Neural cell (in vitro differentiated cells): Measurements from ENCODE around the gene FAM118A. TPM values are rescaled to one million over a fixed set of nuclear protein-coding genes. Genes with fewer than 3 reads are reported as not detected.

Source experiments
- H2AFZ ChIP-seq: fragments of 200-600, 300-800 bp; sonication (generic), shearing (Covaris generic); 2 replicates; pipeline ENCODE4 v1.6.0; 2014; ENCODE audit warnings: low read depth, mild to moderate bottlenecking, antibody characterized with exemption, low read length, moderate library complexity
- H3F3A ChIP-seq: fragments of 200-600 bp; shearing (Covaris generic); 2 replicates; pipeline ENCODE4 v1.6.1; 2016; ENCODE audit warnings: mild to moderate bottlenecking, moderate library complexity, mixed read lengths, antibody characterized with exemption, low read length; ENCODE audit not compliant: insufficient read depth, poor library complexity, severe bottlenecking
- H3K27ac ChIP-seq: fragments of 200-600, 300-800 bp; sonication (generic), shearing (Covaris generic); 2 replicates; pipeline ENCODE4 v1.5.1; 2014; ENCODE audit warnings: mild to moderate bottlenecking, low read length, moderate library complexity
- H3K27me3 ChIP-seq: fragments of 300-800, 200-600 bp; sonication (generic), shearing (Covaris generic); 2 replicates; pipeline ENCODE4 v1.6.0; 2014; ENCODE audit warnings: mild to moderate bottlenecking, low read depth, low read length, moderate library complexity; ENCODE audit not compliant: insufficient read depth
- H3K36me3 ChIP-seq: fragments of 300-800, 200-600 bp; sonication (generic), shearing (Covaris generic); 2 replicates; pipeline ENCODE4 v1.5.1; 2014; ENCODE audit warnings: mild to moderate bottlenecking, antibody characterized with exemption, low read length, moderate library complexity; ENCODE audit not compliant: insufficient read depth
- H3K4me2 ChIP-seq: fragments of 300-800, 200-600 bp; sonication (generic), shearing (Covaris generic); 2 replicates; pipeline ENCODE4 v1.6.0; 2014; ENCODE audit warnings: mild to moderate bottlenecking, low read length
- H3K4me3 ChIP-seq: fragments of 300-800, 200-600 bp; sonication (generic), shearing (Covaris generic); 2 replicates; pipeline ENCODE4 v1.5.1; 2014; ENCODE audit warnings: mild to moderate bottlenecking, low read length, moderate library complexity
- H3K79me2 ChIP-seq: fragments of 200-600 bp; shearing (Covaris generic); replicated peaks from 2 replicates; pipeline ENCODE4 v1.6.0; 2014; ENCODE audit warnings: mild to moderate bottlenecking, low read length, moderate library complexity; ENCODE audit not compliant: insufficient read depth
- H3K9ac ChIP-seq: fragments of 300-800, 200-600 bp; sonication (generic), shearing (Covaris generic); 2 replicates; pipeline ENCODE4 v1.6.1; 2016; ENCODE audit warnings: mild to moderate bottlenecking, low read length, mixed read lengths
- H3K9me2 ChIP-seq: fragments of 200-600 bp; shearing (Covaris generic); 2 replicates; pipeline ENCODE4 v1.6.1; 2016; ENCODE audit warnings: mild to moderate bottlenecking, low read length, mixed read lengths; ENCODE audit not compliant: insufficient read depth
- H3K9me3 ChIP-seq: fragments of 200-600, 300-800 bp; sonication (generic), shearing (Covaris generic); 2 replicates; pipeline ENCODE4 v1.6.1; 2016; ENCODE audit warnings: mild to moderate bottlenecking, mixed run types, low read length, moderate library complexity, mixed read lengths
- H4K20me1 ChIP-seq: fragments of 200-600 bp; shearing (Covaris generic); 2 replicates; pipeline ENCODE4 v1.6.1; 2016; ENCODE audit warnings: mild to moderate bottlenecking, mixed run types; ENCODE audit not compliant: insufficient read depth
- CTCF ChIP-seq: fragments of 450-650 bp; IDR thresholded peaks from 2 replicates; pipeline ENCODE4 v1.5.1; 2014; ENCODE audit warnings: antibody characterized with exemption, mild to moderate bottlenecking, moderate library complexity; ENCODE audit not compliant: poor library complexity, severe bottlenecking
- EP300 ChIP-seq: fragments of 450-650 bp; conservative IDR thresholded peaks from 2 replicates; pipeline ENCODE4 v1.6.1; 2014; ENCODE audit warnings: antibody characterized with exemption, mild to moderate bottlenecking, moderate library complexity; ENCODE audit not compliant: poor library complexity, severe bottlenecking
- EZH2 ChIP-seq: fragments of 200-600, 300-800 bp; shearing (Covaris generic), sonication (generic); IDR thresholded peaks from 2 replicates; pipeline ENCODE4 v1.6.1; 2014; ENCODE audit warnings: antibody characterized with exemption, low read length, borderline replicate concordance, mild to moderate bottlenecking; ENCODE audit not compliant: insufficient read depth, poor library complexity, severe bottlenecking
- MXI1 ChIP-seq: fragments of 450-650 bp; conservative IDR thresholded peaks from 2 replicates; pipeline ENCODE4 v1.6.1; 2014; ENCODE audit warnings: antibody characterized with exemption, mild to moderate bottlenecking; ENCODE audit not compliant: poor library complexity, severe bottlenecking
- POLR2AphosphoS5 ChIP-seq: IDR thresholded peaks from 2 replicates; pipeline ENCODE4 v1.6.1; 2012
- RAD21 ChIP-seq: fragments of 450-650 bp; conservative IDR thresholded peaks from 2 replicates; pipeline ENCODE4 v1.6.1; 2014; ENCODE audit warnings: antibody characterized with exemption, mild to moderate bottlenecking, moderate library complexity
- SMC3 ChIP-seq: fragments of 450-650 bp; conservative IDR thresholded peaks from 2 replicates; pipeline ENCODE4 v1.6.1; 2014; ENCODE audit warnings: antibody characterized with exemption, mild to moderate bottlenecking, moderate library complexity; ENCODE audit not compliant: poor library complexity
- TAF1 ChIP-seq: IDR thresholded peaks from 2 replicates; pipeline ENCODE4 v1.6.1; 2012; ENCODE audit warnings: low read depth
- polyA plus RNA-seq: library from polyadenylated mRNA; depleted of rRNA; stranded (reverse); fragments of >200 nt; gene quantifications from 2 replicates; pipeline ENCODE4 v1.2.3, GENCODE V29; 2014
- TF ChIP-seq, protein P1 (sequence below): IDR thresholded peaks from 2 replicates; pipeline ENCODE4 v1.6.1; 2012; ENCODE audit warnings: borderline replicate concordance

The FAM118A gene
- polyA plus RNA-seq, 1 donor from 2014 or later = 9.6 TPM

DNA sequence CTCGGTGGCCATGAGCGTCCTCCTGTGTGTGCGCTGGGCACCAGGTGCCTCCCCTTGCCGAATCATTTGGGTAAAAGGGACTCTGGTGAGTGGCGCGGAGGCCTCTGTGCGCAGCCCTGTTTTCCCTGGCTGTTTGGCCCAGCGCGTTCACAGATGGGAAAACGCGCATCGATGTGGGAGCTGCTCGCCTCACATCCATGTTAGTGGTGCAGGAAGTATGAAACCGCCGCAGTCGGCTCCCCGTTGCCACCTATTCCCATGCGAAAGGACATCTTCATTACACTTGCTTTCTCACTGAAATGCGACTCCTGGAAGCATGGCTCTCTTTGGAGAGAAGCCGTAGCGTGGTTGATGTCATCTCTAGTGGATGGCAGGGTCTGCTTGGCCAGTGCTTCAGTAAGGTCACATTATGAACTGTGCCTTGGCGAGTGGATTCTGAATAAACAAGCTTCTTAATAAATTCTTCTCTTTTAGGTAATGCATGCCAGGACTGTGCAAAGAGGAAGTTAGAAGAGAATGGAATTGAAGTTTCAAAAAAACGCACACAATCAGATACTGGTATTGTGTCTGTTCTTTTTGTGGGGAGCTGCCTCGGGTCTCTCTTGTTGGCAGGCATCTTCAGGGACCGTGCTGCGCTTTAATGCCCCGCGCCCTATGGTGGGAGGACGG, 26.3 kb downstream of the FAM118A start:
- Histone ChIP-seq H3K9me2 (no peaks in the 10 kb centered on the region), H3K9ac (no peak overlapping the region), H4K20me1 (no peaks in the 10 kb centered on the region), H3F3A (no peaks in the 10 kb centered on the region), H2AFZ (no peak overlapping the region), H3K36me3 (no peaks in the 10 kb centered on the region), H3K9me3 (no peaks in the 10 kb centered on the region), H3K27me3 (no peaks in the 10 kb centered on the region), H3K79me2 (no peaks in the 10 kb centered on the region), H3K4me2 (no peak overlapping the region), H3K4me3 (no peak overlapping the region), H3K27ac (no peak overlapping the region)
- TF ChIP-seq CTCF (no peak), MXI1 (no peak), EZH2 (no peak), EP300 (no peak), TAF1 (no peak), POLR2AphosphoS5 (no peak), RAD21 (no peak), SMC3 (no peak)
- TF ChIP-seq, protein P1, sequence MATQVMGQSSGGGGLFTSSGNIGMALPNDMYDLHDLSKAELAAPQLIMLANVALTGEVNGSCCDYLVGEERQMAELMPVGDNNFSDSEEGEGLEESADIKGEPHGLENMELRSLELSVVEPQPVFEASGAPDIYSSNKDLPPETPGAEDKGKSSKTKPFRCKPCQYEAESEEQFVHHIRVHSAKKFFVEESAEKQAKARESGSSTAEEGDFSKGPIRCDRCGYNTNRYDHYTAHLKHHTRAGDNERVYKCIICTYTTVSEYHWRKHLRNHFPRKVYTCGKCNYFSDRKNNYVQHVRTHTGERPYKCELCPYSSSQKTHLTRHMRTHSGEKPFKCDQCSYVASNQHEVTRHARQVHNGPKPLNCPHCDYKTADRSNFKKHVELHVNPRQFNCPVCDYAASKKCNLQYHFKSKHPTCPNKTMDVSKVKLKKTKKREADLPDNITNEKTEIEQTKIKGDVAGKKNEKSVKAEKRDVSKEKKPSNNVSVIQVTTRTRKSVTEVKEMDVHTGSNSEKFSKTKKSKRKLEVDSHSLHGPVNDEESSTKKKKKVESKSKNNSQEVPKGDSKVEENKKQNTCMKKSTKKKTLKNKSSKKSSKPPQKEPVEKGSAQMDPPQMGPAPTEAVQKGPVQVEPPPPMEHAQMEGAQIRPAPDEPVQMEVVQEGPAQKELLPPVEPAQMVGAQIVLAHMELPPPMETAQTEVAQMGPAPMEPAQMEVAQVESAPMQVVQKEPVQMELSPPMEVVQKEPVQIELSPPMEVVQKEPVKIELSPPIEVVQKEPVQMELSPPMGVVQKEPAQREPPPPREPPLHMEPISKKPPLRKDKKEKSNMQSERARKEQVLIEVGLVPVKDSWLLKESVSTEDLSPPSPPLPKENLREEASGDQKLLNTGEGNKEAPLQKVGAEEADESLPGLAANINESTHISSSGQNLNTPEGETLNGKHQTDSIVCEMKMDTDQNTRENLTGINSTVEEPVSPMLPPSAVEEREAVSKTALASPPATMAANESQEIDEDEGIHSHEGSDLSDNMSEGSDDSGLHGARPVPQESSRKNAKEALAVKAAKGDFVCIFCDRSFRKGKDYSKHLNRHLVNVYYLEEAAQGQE = no peak

DNA sequence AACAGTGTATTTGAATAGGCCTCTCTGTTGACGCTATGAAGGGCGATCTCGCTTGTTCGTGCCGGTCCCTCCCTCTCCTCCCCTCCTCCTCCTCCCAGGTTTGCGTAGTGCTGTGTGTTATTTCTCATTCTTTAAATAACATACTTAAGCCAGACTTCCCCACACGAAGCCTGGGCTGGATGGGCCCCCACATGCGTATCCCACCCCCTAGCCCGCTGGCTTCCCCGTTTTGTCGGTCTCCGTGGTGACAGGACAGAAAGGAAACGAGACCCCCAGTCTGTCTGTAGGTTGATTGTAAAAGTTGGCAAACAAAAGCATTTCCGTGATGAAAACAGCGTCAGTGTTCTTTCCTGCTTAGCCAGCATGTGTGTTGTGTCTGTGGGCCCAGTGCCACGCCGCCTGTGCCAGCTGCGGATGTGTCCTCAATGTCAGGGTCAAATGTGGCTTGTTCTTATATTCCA, 27.3 kb downstream of the FAM118A start:
- Histone ChIP-seq H3K9ac (no peak overlapping the region), H3K9me3 (no peaks in the 10 kb centered on the region), H3K4me2 (no peak overlapping the region), H3K79me2 (no peaks in the 10 kb centered on the region), H4K20me1 (no peaks in the 10 kb centered on the region), H3F3A (no peaks in the 10 kb centered on the region), H3K27me3 (no peaks in the 10 kb centered on the region), H2AFZ (no peak overlapping the region), H3K36me3 (no peaks in the 10 kb centered on the region), H3K9me2 (no peaks in the 10 kb centered on the region), H3K4me3 (no peak overlapping the region), H3K27ac (no peak overlapping the region)
- TF ChIP-seq, protein P1 = no peak
- TF ChIP-seq MXI1 (no peak), EP300 (no peak), SMC3 (no peak), CTCF (no peak), EZH2 (no peak), POLR2AphosphoS5 (no peak), TAF1 (no peak), RAD21 (no peak)
